GM21381 (cell line): Measurements from ENCODE around the gene B3GNT4.
"Not testable (repeated sequence)": the region's sequence is repeated elsewhere in the genome, so short reads cannot be mapped to it uniquely, and the experiment has no call there.

Source experiments
- ATAC-seq: cut with Tn5 transposase; IDR thresholded peaks from one replicate; pipeline ENCODE4 v1.9.1; 2021; ENCODE audit warnings: mild to moderate bottlenecking, moderate library complexity; ENCODE audit not compliant: unreplicated experiment

Gene B3GNT4

GRCh38 chr12:122203301-122204166, at the start of gene B3GNT4:
B3GNT4 (plus strand) TSS chr12:122203709; CDS start chr12:122204619, 910 bp downstream.
- ATAC-seq: no peak

- ATAC-seq: no peak
These were observed 47.8 kb upstream of the B3GNT4 start for GRCh38 chr12:122155705-122156104.

GRCh38 chr12:122158700-122159285, 44.7 kb upstream of the B3GNT4 start:
- ATAC-seq: no peak

GRCh38 chr12:122159882-122160281, 43.6 kb upstream of the B3GNT4 start:
- ATAC-seq: no peak

- ATAC-seq: no peak
These were observed 42.7 kb upstream of the B3GNT4 start for GRCh38 chr12:122160761-122161160.

GRCh38 chr12:122161682-122162081, 41.8 kb upstream of the B3GNT4 start:
- ATAC-seq: no peak

GRCh38 chr12:122162976-122163375, 40.5 kb upstream of the B3GNT4 start:
- ATAC-seq: no peak

GRCh38 chr12:122166422-122167349, 36.8 kb upstream of the B3GNT4 start:
- peak; percentile 62 for ATAC-seq

- ATAC-seq: no peak
These were observed 36.1 kb upstream of the B3GNT4 start for GRCh38 chr12:122167356-122167925.

- ATAC-seq: no peak
These were observed 35.0 kb upstream of the B3GNT4 start for GRCh38 chr12:122168492-122168891.

- no peak for ATAC-seq
These were observed 32.1 kb upstream of the B3GNT4 start for GRCh38 chr12:122171399-122171798.

GRCh38 chr12:122172262-122172939, 31.1 kb upstream of the B3GNT4 start:
- no peak for ATAC-seq

GRCh38 chr12:122174155-122174845, 29.2 kb upstream of the B3GNT4 start, which contains the start of gene IL31:
IL31 (minus strand) TSS chr12:122174221; CDS start chr12:122174172, 49 bp downstream.
- ATAC-seq: no peak

- ATAC-seq: not testable (repeated sequence)
These were observed 27.0 kb upstream of the B3GNT4 start for GRCh38 chr12:122176473-122176872.

- no peak for ATAC-seq
These were observed 20.5 kb upstream of the B3GNT4 start, which contains the start of gene LRRC43 for GRCh38 chr12:122182887-122183587. LRRC43 (plus strand) TSS chr12:122183123; CDS start chr12:122183145, 22 bp downstream.

- no peak for ATAC-seq
These were observed 19.9 kb upstream of the B3GNT4 start for GRCh38 chr12:122183588-122183940.

GRCh38 chr12:122184517-122184916, 19.0 kb upstream of the B3GNT4 start:
- no peak for ATAC-seq

- ATAC-seq: no peak
These were observed 18.4 kb upstream of the B3GNT4 start for GRCh38 chr12:122185079-122185478.

GRCh38 chr12:122185494-122186082, 17.9 kb upstream of the B3GNT4 start:
- ATAC-seq: no peak
